ENCODE data around the gene RBFOX2. TPM values are rescaled to one million over a fixed set of nuclear protein-coding genes. Genes with fewer than 3 reads are reported as not detected.

Gene RBFOX2
- total RNA-seq, 1 experiment from 2014 or later = 91.1 TPM

GRCh38 chr22:36032611-36033010 is 4.0 kb upstream of the RBFOX2 start:
- H3K4me1 Mint-ChIP-seq (ENCODE audit: low read depth, unreplicated experiment) = peaks cover 7% of the 10 kb centered on the region
- no peaks in the 10 kb centered on the region for H3K27me3 Mint-ChIP-seq (ENCODE audit: insufficient read depth, unreplicated experiment)
- no peak overlapping the region for H3K4me3 ChIP-seq (ENCODE audit: low read depth, low read length)
- peaks cover 12% of the 10 kb centered on the region; the same call in 1 of the 2 replicates for H3K4me1 ChIP-seq
- no peak for DNase-seq
- H3K9me3 Mint-ChIP-seq (ENCODE audit: unreplicated experiment) = no peaks in the 10 kb centered on the region
- ChIA-PET CTCF (interaction anchor here (1.4 kb wide), 1 partner anchor 33 kb away, joined by 6 read pairs; no protein-coding TSS in a partner anchor), POLR2A (no interaction called here)
- no peaks in the 10 kb centered on the region for H3K9me3 ChIP-seq
- H3K36me3 ChIP-seq (ENCODE audit: control insufficient read depth, insufficient read depth, low read length) = no peaks in the 10 kb centered on the region
- H3K27me3 ChIP-seq (replicated peaks; ENCODE audit: control insufficient read depth, insufficient read depth, low read length) = no peaks in the 10 kb centered on the region
- no peak overlapping the region for H3K27ac Mint-ChIP-seq (ENCODE audit: unreplicated experiment)
- BruUV-seq (replicated peaks) = no TSS peak
- intact Hi-C loops (cut with micrococcal nuclease; ENCODE audit: unreplicated experiment) = loop anchor here (1.0 kb wide), 1 partner anchor 104 kb away; no protein-coding TSS in a partner anchor
- H3K4me3 Mint-ChIP-seq (ENCODE audit: unreplicated experiment) = no peak overlapping the region
- TF ChIP-seq CTCF (IDR thresholded peaks at IDR 0.05; ENCODE audit: insufficient read depth in 1 of 2, low read depth in 1 of 2, low read length in 1 of 2, severe bottlenecking in 1 of 2, unreplicated experiment in 1 of 2) = no peak
- no peaks in the 10 kb centered on the region for H3K36me3 Mint-ChIP-seq (ENCODE audit: insufficient read depth, unreplicated experiment)

DNA sequence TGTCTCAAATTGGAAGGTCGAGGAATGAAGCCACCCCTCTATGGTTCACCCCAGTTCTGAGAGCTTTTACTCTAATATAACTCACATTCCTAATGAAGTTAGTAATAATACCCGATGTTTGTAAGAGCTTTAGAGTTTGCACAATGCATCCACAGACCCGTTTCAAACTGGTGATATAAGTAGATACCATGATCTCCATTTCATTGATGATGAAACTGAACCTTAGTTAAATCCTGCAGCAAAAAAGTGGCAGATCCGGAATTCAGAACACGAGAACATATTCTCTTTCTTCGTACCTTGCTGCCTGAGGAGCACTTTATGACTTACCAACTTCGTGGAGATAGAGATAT is 757 bp upstream of the RBFOX2 start:
- Mint-ChIP-seq H3K4me1 (ENCODE audit: low read depth, unreplicated experiment) (peaks cover 25% of the 10 kb centered on the region), H3K27ac (ENCODE audit: unreplicated experiment) (peak overlapping the region; percentile 25), H3K9me3 (ENCODE audit: unreplicated experiment) (no peaks in the 10 kb centered on the region), H3K4me3 (ENCODE audit: unreplicated experiment) (peak overlapping the region; percentile 88), H3K36me3 (ENCODE audit: insufficient read depth, unreplicated experiment) (peaks cover 10% of the 10 kb centered on the region), H3K27me3 (ENCODE audit: insufficient read depth, unreplicated experiment) (no peaks in the 10 kb centered on the region)
- intact Hi-C loops (cut with micrococcal nuclease; ENCODE audit: unreplicated experiment) = loop anchor here (2.0 to 10.0 kb wide), 3 partner anchors 37 to 93 kb away; no protein-coding TSS in a partner anchor
- peaks cover 11% of the 10 kb centered on the region; the same call in 1 of the 2 replicates for H3K4me1 ChIP-seq
- ChIA-PET POLR2A (interaction anchor here (0.7 to 1.3 kb wide), 4 partner anchors 18 to 409 kb away, joined by 3 to 16 read pairs (median 6); no protein-coding TSS in a partner anchor), CTCF (interaction anchor here (0.7 to 3.8 kb wide), 5 partner anchors 23 to 730 kb away, joined by 3 to 55 read pairs (median 4); partner anchors contain the start of gene TOM1)
- no peaks in the 10 kb centered on the region for H3K27me3 ChIP-seq (replicated peaks; ENCODE audit: control insufficient read depth, insufficient read depth, low read length)
- no peaks in the 10 kb centered on the region for H3K36me3 ChIP-seq (ENCODE audit: control insufficient read depth, insufficient read depth, low read length)
- peak overlapping the region; percentile 30 for H3K4me3 ChIP-seq (ENCODE audit: low read depth, low read length)
- no TSS peak for BruUV-seq (replicated peaks)
- H3K9me3 ChIP-seq = no peaks in the 10 kb centered on the region
- no peak for TF ChIP-seq CTCF (IDR thresholded peaks at IDR 0.05; ENCODE audit: insufficient read depth in 1 of 2, low read depth in 1 of 2, low read length in 1 of 2, severe bottlenecking in 1 of 2, unreplicated experiment in 1 of 2)
- no peak for DNase-seq

DNA sequence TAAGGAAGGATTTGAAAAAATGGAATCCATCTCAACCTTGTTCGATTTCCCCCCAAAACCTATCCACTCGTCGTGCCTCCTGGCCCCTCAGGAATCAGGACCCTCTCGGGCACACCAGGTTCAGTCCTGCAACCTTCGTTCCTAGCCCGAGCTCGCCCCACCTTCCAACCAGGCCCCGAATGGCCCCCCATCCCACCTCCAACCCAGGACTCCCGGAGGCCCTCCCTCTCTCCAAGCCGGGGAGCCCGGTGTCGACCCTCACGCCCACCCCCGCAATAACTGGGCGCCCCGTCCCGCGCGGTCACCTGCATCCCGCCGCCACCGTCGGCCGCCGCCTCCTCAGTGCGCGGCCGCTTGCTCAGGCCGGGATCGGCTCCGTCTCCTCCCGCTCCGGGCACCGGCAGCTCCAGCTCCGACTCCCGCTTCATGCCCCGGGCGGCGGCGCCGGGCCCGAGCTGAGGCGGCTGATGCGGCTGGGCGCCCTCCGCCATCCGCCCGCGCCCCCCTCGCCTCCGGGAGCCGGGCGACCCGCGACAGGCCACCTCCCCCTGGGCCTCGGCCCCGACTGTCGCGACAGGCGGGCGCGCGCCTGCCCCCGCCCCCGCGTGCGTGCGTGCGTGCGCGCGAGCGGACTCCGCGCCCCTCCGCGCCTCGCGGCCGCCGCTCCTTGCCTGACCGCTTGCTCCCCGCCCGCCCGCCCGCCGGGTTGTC is 534 bp downstream of the RBFOX2 start:
- Mint-ChIP-seq H3K27ac (ENCODE audit: unreplicated experiment) (peak overlapping the region; percentile 81), H3K27me3 (ENCODE audit: insufficient read depth, unreplicated experiment) (no peaks in the 10 kb centered on the region), H3K4me1 (ENCODE audit: low read depth, unreplicated experiment) (peaks cover 25% of the 10 kb centered on the region), H3K36me3 (ENCODE audit: insufficient read depth, unreplicated experiment) (peaks cover 10% of the 10 kb centered on the region), H3K9me3 (ENCODE audit: unreplicated experiment) (no peaks in the 10 kb centered on the region), H3K4me3 (ENCODE audit: unreplicated experiment) (peak overlapping the region; percentile 88)
- Histone ChIP-seq H3K4me1 (peaks cover 11% of the 10 kb centered on the region; the same call in 1 of the 2 replicates), H3K4me3 (ENCODE audit: low read depth, low read length) (peak overlapping the region; percentile 93), H3K27me3 (replicated peaks; ENCODE audit: control insufficient read depth, insufficient read depth, low read length) (no peaks in the 10 kb centered on the region), H3K36me3 (ENCODE audit: control insufficient read depth, insufficient read depth, low read length) (no peaks in the 10 kb centered on the region), H3K9me3 (no peaks in the 10 kb centered on the region)
- ChIA-PET POLR2A (interaction anchor here (1.3 kb wide), 2 partner anchors 24 to 38 kb away, joined by 9 to 16 read pairs; no protein-coding TSS in a partner anchor), CTCF (interaction anchor here (0.6 to 3.8 kb wide), 6 partner anchors 23 to 1295 kb away, joined by 3 to 55 read pairs (median 4); partner anchors contain the start of gene TOM1)
- no peak for TF ChIP-seq CTCF (IDR thresholded peaks at IDR 0.05; ENCODE audit: insufficient read depth in 1 of 2, low read depth in 1 of 2, low read length in 1 of 2, severe bottlenecking in 1 of 2, unreplicated experiment in 1 of 2)
- BruUV-seq (replicated peaks) = no TSS peak
- DNase-seq = peak in 1 of 2 experiments; percentile 41
- intact Hi-C loops (cut with micrococcal nuclease; ENCODE audit: unreplicated experiment) = loop anchor here (1.0 to 10.0 kb wide), 4 partner anchors 39 to 97 kb away; no protein-coding TSS in a partner anchor

Measured in Caco-2 (cell line).